H9 (cell line): ENCODE data around the gene FFAR1. TPM values are rescaled to one million over a fixed set of nuclear protein-coding genes. Genes with fewer than 3 reads are reported as not detected.
A peak's percentile ranks its signal among the peaks of the same experiment; 100 is the strongest.

Experiments used
- DNase-seq: peaks from one replicate; pipeline ENCODE4 v3.0.0-alpha.2; 2017
- H2AFZ ChIP-seq: one replicate; pipeline ENCODE4 v1.6.1; 2013; ENCODE audit warnings: mild to moderate bottlenecking, low read length, control low read depth, moderate library complexity
- H2AK5ac ChIP-seq: 2 replicates; pipeline ENCODE4 v1.6.1; 2013; ENCODE audit warnings: low read length, control low read depth, mixed read lengths; ENCODE audit not compliant: insufficient read length
- H2BK120ac ChIP-seq: one replicate; pipeline ENCODE4 v1.6.1; 2013; ENCODE audit warnings: low read depth, mild to moderate bottlenecking, low read length, control low read depth, inconsistent platforms; ENCODE audit not compliant: poor library complexity, severe bottlenecking
- H2BK12ac ChIP-seq: 2 replicates; pipeline ENCODE4 v1.6.1; 2013; ENCODE audit warnings: low read length, control low read depth, mixed read lengths, low read depth; ENCODE audit not compliant: insufficient read length
- H2BK15ac ChIP-seq: 2 replicates; pipeline ENCODE4 v1.6.1; 2013; ENCODE audit warnings: low read depth, low read length, control low read depth
- H2BK20ac ChIP-seq: one replicate; pipeline ENCODE4 v1.6.1; 2013; ENCODE audit warnings: low read depth, mild to moderate bottlenecking, low read length, control low read depth, inconsistent platforms; ENCODE audit not compliant: poor library complexity, severe bottlenecking
- H2BK5ac ChIP-seq: 2 replicates; pipeline ENCODE4 v1.6.1; 2013; ENCODE audit warnings: low read length, control low read depth, mixed read lengths; ENCODE audit not compliant: insufficient read length
- H3K14ac ChIP-seq: 2 replicates; pipeline ENCODE4 v1.6.1; 2013; ENCODE audit warnings: low read length, control low read depth; ENCODE audit not compliant: insufficient read depth
- H3K18ac ChIP-seq: 2 replicates; pipeline ENCODE4 v1.6.1; 2013; ENCODE audit warnings: low read depth, mild to moderate bottlenecking, mixed read lengths, low read length, control low read depth; ENCODE audit not compliant: insufficient read length
- H3K23ac ChIP-seq: 2 replicates; pipeline ENCODE4 v1.6.1; 2013; ENCODE audit warnings: low read length, control low read depth, mixed read lengths, low read depth; ENCODE audit not compliant: insufficient read length
- H3K23me2 ChIP-seq: 2 replicates; pipeline ENCODE4 v1.6.1; 2013; ENCODE audit warnings: low read depth, mild to moderate bottlenecking, mixed read lengths, low read length, control low read depth; ENCODE audit not compliant: insufficient read length, poor library complexity, severe bottlenecking
- H3K27ac ChIP-seq: 2 replicates; pipeline ENCODE4 v1.5.1; 2013; ENCODE audit warnings: low read length, control low read depth, mixed read lengths, low read depth; ENCODE audit not compliant: insufficient read length
- H3K27me3 ChIP-seq: 2 replicates; pipeline ENCODE4 v1.6.1; 2013; ENCODE audit warnings: low read length, control low read depth, inconsistent platforms; ENCODE audit not compliant: insufficient read depth
- H3K4ac ChIP-seq: 2 replicates; pipeline ENCODE4 v1.6.1; 2013; ENCODE audit warnings: low read depth, mild to moderate bottlenecking, control low read depth, inconsistent platforms, low read length, moderate library complexity
- H3K4me1 ChIP-seq: 2 replicates; pipeline ENCODE4 v1.6.1; 2013; ENCODE audit warnings: low read length, control low read depth, inconsistent platforms; ENCODE audit not compliant: insufficient read depth
- H3K4me2 ChIP-seq: 2 replicates; pipeline ENCODE4 v1.6.1; 2013; ENCODE audit warnings: low read length, control low read depth, mixed read lengths; ENCODE audit not compliant: insufficient read length, insufficient read depth
- H3K56ac ChIP-seq: 2 replicates; pipeline ENCODE4 v1.6.1; 2013; ENCODE audit warnings: low read depth, mild to moderate bottlenecking, mixed read lengths, low read length, control low read depth; ENCODE audit not compliant: insufficient read length
- H3K79me1 ChIP-seq: 2 replicates; pipeline ENCODE4 v1.6.1; 2013; ENCODE audit warnings: low read depth, mild to moderate bottlenecking, moderate library complexity, low read length, control low read depth, inconsistent platforms; ENCODE audit not compliant: insufficient read depth, poor library complexity, severe bottlenecking
- H3K79me2 ChIP-seq: 2 replicates; pipeline ENCODE4 v1.6.1; 2013; ENCODE audit warnings: low read length, control low read depth, inconsistent platforms; ENCODE audit not compliant: insufficient read depth
- H3K9ac ChIP-seq: 2 replicates; pipeline ENCODE4 v1.6.1; 2013; ENCODE audit warnings: low read length, control low read depth, mixed read lengths; ENCODE audit not compliant: insufficient read length; ENCODE audit errors: extremely low read depth
- H3K9me3 ChIP-seq: one replicate; pipeline ENCODE4 v1.6.1; 2013; ENCODE audit warnings: low read depth, low read length, inconsistent platforms; ENCODE audit not compliant: control insufficient read depth
- H3T11ph ChIP-seq: one replicate; pipeline ENCODE4 v1.6.1; 2013; ENCODE audit warnings: mild to moderate bottlenecking, low read length, control low read depth, inconsistent platforms
- H4K20me1 ChIP-seq: one replicate; pipeline ENCODE4 v1.6.1; 2013; ENCODE audit not compliant: control insufficient read depth, insufficient read length, insufficient read depth
- H4K5ac ChIP-seq: 2 replicates; pipeline ENCODE4 v1.6.1; 2013; ENCODE audit warnings: low read depth, mild to moderate bottlenecking, mixed read lengths, low read length, control low read depth; ENCODE audit not compliant: insufficient read length
- H4K8ac ChIP-seq: replicated peaks from 2 replicates; pipeline ENCODE4 v1.6.1; 2013; ENCODE audit warnings: low read length, control low read depth, mixed read lengths, low read depth; ENCODE audit not compliant: insufficient read length
- H4K91ac ChIP-seq: 2 replicates; pipeline ENCODE4 v1.6.1; 2013; ENCODE audit warnings: low read depth, mild to moderate bottlenecking, moderate library complexity, mixed read lengths, low read length, control low read depth; ENCODE audit not compliant: insufficient read length
- H3K27ac Mint-ChIP-seq, 3 experiments: 2 replicates in 2 of 3; 3 replicates in 1 of 3; pipeline ENCODE4 v1.8.0; 2020 to 2021; ENCODE audit warnings: mixed read lengths in 3 of 3, mild to moderate bottlenecking in 1 of 3, moderate library complexity in 1 of 3
- H3K27me3 Mint-ChIP-seq: 2 replicates; pipeline ENCODE4 v1.8.0; 2021; ENCODE audit warnings: low read depth, mild to moderate bottlenecking, moderate library complexity, mixed read lengths
- H3K36me3 Mint-ChIP-seq, 3 experiments: 2 replicates in 2 of 3; 3 replicates in 1 of 3; pipeline ENCODE4 v1.8.0; 2020 to 2021; ENCODE audit warnings: low read depth in 3 of 3, mixed read lengths in 3 of 3; ENCODE audit not compliant: insufficient read depth in 1 of 3
- H3K4me1 Mint-ChIP-seq, 2 experiments: 2 replicates each; pipeline ENCODE4 v1.8.0; 2020; ENCODE audit warnings: mixed read lengths in 2 of 2
- H3K4me3 Mint-ChIP-seq, 2 experiments: 2 replicates in 1 of 2; 3 replicates in 1 of 2; pipeline ENCODE4 v1.8.0; 2020 to 2021; ENCODE audit warnings: mild to moderate bottlenecking in 2 of 2, mixed read lengths in 2 of 2, moderate library complexity in 1 of 2
- H3K9me3 Mint-ChIP-seq, 2 experiments: 2 replicates in 1 of 2; 3 replicates in 1 of 2; pipeline ENCODE4 v1.8.0; 2020; ENCODE audit warnings: mild to moderate bottlenecking in 2 of 2, mixed read lengths in 2 of 2, moderate library complexity in 1 of 2
- CTCF ChIP-seq: fragments of 200-600 bp; sonication (generic); conservative IDR thresholded peaks from 3 replicates; pipeline ENCODE4 v1.8.0; 2021; ENCODE audit warnings: antibody characterized with exemption, mild to moderate bottlenecking
- WGBS: extraction: QIAGEN DNeasy Blood & Tissue Kit; methylation state at CpG from one replicate; pipeline ENCODE4 v1.1.7; 2013; ENCODE audit warnings: missing lambda C conversion rate, low lambda C conversion rate, mixed read lengths; ENCODE audit not compliant: insufficient read length; ENCODE audit errors: extremely low coverage; 5-methylcytosine and 5-hydroxymethylcytosine counted together
- total RNA-seq: library from RNA; stranded (reverse); gene quantifications from 2 replicates; pipeline ENCODE4 v1.2.1, GENCODE V29; 2021

Gene FFAR1
- total RNA-seq, 1 experiment from 2014 or later: not detected

GRCh38 chr19:35313587-35313986, 34.1 kb upstream of the FFAR1 start:
- Histone ChIP-seq H4K20me1 (no peaks in the 10 kb centered on the region), H3K4me2 (no peak overlapping the region), H4K8ac (no peak overlapping the region), H3K4ac (no peak overlapping the region), H3K4me1 (no peaks in the 10 kb centered on the region), H3K9me3 (no peaks in the 10 kb centered on the region), H3K9ac (no peak overlapping the region), H4K5ac (no peak overlapping the region), H3K14ac (no peak overlapping the region), H3T11ph (no peak overlapping the region), H3K27ac (no peak overlapping the region), H3K56ac (no peak overlapping the region), H3K27me3 (no peaks in the 10 kb centered on the region), H3K23ac (no peak overlapping the region), H2BK15ac (no peak overlapping the region), H2BK12ac (no peak overlapping the region), H2BK120ac (no peak overlapping the region), H3K18ac (no peak overlapping the region), H3K79me2 (no peaks in the 10 kb centered on the region), H2AFZ (no peak overlapping the region), H2BK20ac (no peak overlapping the region), H3K23me2 (no peaks in the 10 kb centered on the region), H4K91ac (no peak overlapping the region), H2AK5ac (no peak overlapping the region), H3K79me1 (no peaks in the 10 kb centered on the region), H2BK5ac (no peak overlapping the region)
- WGBS: no CpG with 5 or more reads among the region's 7 CpGs
- no peaks in the 10 kb centered on the region; the same call in 1 of the 2 replicates for H3K27me3 Mint-ChIP-seq
- H3K36me3 Mint-ChIP-seq: peaks cover 0 to 2% (median 0%) of the 10 kb centered on the region in 3 experiments; a peak in 1 of 7 replicates
- H3K4me1 Mint-ChIP-seq: no peaks in the 10 kb centered on the region
- no peaks in the 10 kb centered on the region for H3K9me3 Mint-ChIP-seq
- no peak overlapping the region for H3K4me3 Mint-ChIP-seq
- H3K27ac Mint-ChIP-seq: peak overlapping the region in 1 of 3 experiments; percentile 90; a peak in 3 of 7 replicates
- TF ChIP-seq CTCF: no peak
- DNase-seq: no peak
